Naive B cell (primary cell): ENCODE data around the gene ZNF668. TPM values are rescaled to one million over a fixed set of nuclear protein-coding genes. Genes with fewer than 3 reads are reported as not detected.

ENCODE experiments used
- ATAC-seq, 2 donors: fragments of 150-1000 bp; cut with Tn5 transposase; 2 replicates each; pipeline ENCODE4 v1.10.0; 2021; ENCODE audit warnings: low read depth in 2 of 2, mild to moderate bottlenecking in 2 of 2, moderate library complexity in 2 of 2
- DNase-seq: peaks from one replicate; pipeline ENCODE4 v3.0.0; 2022
- H3K27ac Mint-ChIP-seq, 6 donors: one replicate each; pipeline ENCODE4 v1.8.0; 2020 to 2022; ENCODE audit warnings: mild to moderate bottlenecking in 6 of 6, mixed read lengths in 6 of 6, moderate library complexity in 5 of 6, inconsistent platforms in 2 of 6
- H3K27me3 Mint-ChIP-seq, 3 donors: one replicate each; pipeline ENCODE4 v1.8.0; 2021 to 2022; ENCODE audit warnings: mixed read lengths in 3 of 3, mild to moderate bottlenecking in 1 of 3
- H3K36me3 Mint-ChIP-seq, 2 donors: one replicate each; pipeline ENCODE4 v1.8.0; 2020 to 2022; ENCODE audit warnings: mixed read lengths in 2 of 2, inconsistent platforms in 1 of 2, mild to moderate bottlenecking in 1 of 2
- H3K4me1 Mint-ChIP-seq, 3 donors: one replicate each; pipeline ENCODE4 v1.8.0; 2020 to 2022; ENCODE audit warnings: mixed read lengths in 3 of 3, inconsistent platforms in 1 of 3, mild to moderate bottlenecking in 1 of 3, moderate library complexity in 1 of 3
- H3K4me3 Mint-ChIP-seq, 8 donors: one replicate each; pipeline ENCODE4 v1.8.0; 2020 to 2022; ENCODE audit warnings: mild to moderate bottlenecking in 8 of 8, mixed read lengths in 8 of 8, moderate library complexity in 8 of 8, inconsistent platforms in 2 of 8
- H3K9me3 Mint-ChIP-seq, 7 donors: one replicate each; pipeline ENCODE4 v1.8.0; 2020 to 2022; ENCODE audit warnings: mixed read lengths in 7 of 7, mild to moderate bottlenecking in 5 of 7, inconsistent platforms in 2 of 7, moderate library complexity in 1 of 7
- polyA plus RNA-seq, 6 donors: library from polyadenylated mRNA; unstranded; fragments of 300-500 nt; fragmentation: Illumina TruSeq; gene quantifications; one replicate each; pipeline ENCODE4 v1.2.3, GENCODE V29; 2021; ENCODE audit warnings: low read depth in 6 of 6

ZNF668 gene
- polyA plus RNA-seq, 6 donors from 2014 or later: 3.8 to 7.5 (median 5.9) TPM

GRCh38 chr16:31072540-31073141 lies 1.4 kb downstream of the ZNF668 start:
- Mint-ChIP-seq H3K4me1 (peaks cover 25 to 51% (median 43%) of the 10 kb centered on the region in 3 donors), H3K36me3 (peaks cover 0 to under 1% of the 10 kb centered on the region in 2 donors), H3K4me3 (peak overlapping the region; percentile 90 to 98 (median 94)), H3K27ac (peak overlapping the region; percentile 53 to 98 (median 94)), H3K27me3 (no peaks in the 10 kb centered on the region), H3K9me3 (no peaks in the 10 kb centered on the region)
- no peak for DNase-seq
- ATAC-seq: no peak

GRCh38 chr16:31071861-31072260 lies 2.2 kb downstream of the ZNF668 start:
- peaks cover 25 to 48% (median 43%) of the 10 kb centered on the region in 3 donors for H3K4me1 Mint-ChIP-seq
- DNase-seq (no peak), ATAC-seq (no peak)
- no peaks in the 10 kb centered on the region for H3K9me3 Mint-ChIP-seq
- no peaks in the 10 kb centered on the region for H3K36me3 Mint-ChIP-seq
- peak overlapping the region; percentile 24 to 98 (median 93) for H3K4me3 Mint-ChIP-seq
- peak overlapping the region in 3 of 6 donors; percentile 53 to 98 (median 80) for H3K27ac Mint-ChIP-seq
- no peaks in the 10 kb centered on the region for H3K27me3 Mint-ChIP-seq

- H3K27me3 Mint-ChIP-seq: no peaks in the 10 kb centered on the region
- ATAC-seq (no peak), DNase-seq (no peak)
- peaks cover 0 to 2% (median 0%) of the 10 kb centered on the region in 7 donors for H3K9me3 Mint-ChIP-seq
- no peak overlapping the region for H3K27ac Mint-ChIP-seq
- no peak overlapping the region for H3K4me3 Mint-ChIP-seq
- H3K36me3 Mint-ChIP-seq: no peaks in the 10 kb centered on the region
- H3K4me1 Mint-ChIP-seq: peaks cover 19 to 41% (median 26%) of the 10 kb centered on the region in 3 donors
Observed at GRCh38 chr16:31067342-31067741, 6.7 kb downstream of the ZNF668 start.

GRCh38 chr16:31064882-31065461 lies 9.1 kb downstream of the ZNF668 start:
- Mint-ChIP-seq H3K4me1 (peaks cover 13 to 33% (median 16%) of the 10 kb centered on the region in 3 donors), H3K9me3 (peaks cover 0 to 2% (median 0%) of the 10 kb centered on the region in 7 donors), H3K36me3 (no peaks in the 10 kb centered on the region), H3K4me3 (no peak overlapping the region), H3K27me3 (no peaks in the 10 kb centered on the region), H3K27ac (peak overlapping the region in 3 of 6 donors; percentile 6 to 89 (median 75))
- no peak for DNase-seq
- ATAC-seq: no peak

GRCh38 chr16:31063843-31064611 lies 10.0 kb downstream of the ZNF668 start:
- no peak for DNase-seq
- Mint-ChIP-seq H3K9me3 (peaks cover 0 to 2% (median 0%) of the 10 kb centered on the region in 7 donors), H3K4me1 (peaks cover 9 to 28% (median 16%) of the 10 kb centered on the region in 3 donors), H3K36me3 (no peaks in the 10 kb centered on the region), H3K27me3 (no peaks in the 10 kb centered on the region), H3K4me3 (peak overlapping the region in 1 of 8 donors; percentile 32), H3K27ac (peak overlapping the region in 2 of 6 donors; percentile 6 to 73)
- ATAC-seq: no peak

- Mint-ChIP-seq H3K9me3 (peaks cover 0 to 2% (median 0%) of the 10 kb centered on the region in 7 donors), H3K4me3 (no peak overlapping the region), H3K27ac (no peak overlapping the region), H3K4me1 (peaks cover 8 to 23% (median 16%) of the 10 kb centered on the region in 3 donors), H3K36me3 (no peaks in the 10 kb centered on the region), H3K27me3 (no peaks in the 10 kb centered on the region)
- ATAC-seq (no peak), DNase-seq (no peak)
Observed at GRCh38 chr16:31063495-31063842, 10.6 kb downstream of the ZNF668 start.

- DNase-seq (no peak), ATAC-seq (no peak)
- H3K4me1 Mint-ChIP-seq: peaks cover 8 to 18% (median 16%) of the 10 kb centered on the region in 3 donors
- H3K36me3 Mint-ChIP-seq: no peaks in the 10 kb centered on the region
- H3K4me3 Mint-ChIP-seq: no peak overlapping the region
- H3K9me3 Mint-ChIP-seq: peaks cover 0 to 2% (median 0%) of the 10 kb centered on the region in 7 donors
- peak overlapping the region in 1 of 6 donors; percentile 28 for H3K27ac Mint-ChIP-seq
- no peaks in the 10 kb centered on the region for H3K27me3 Mint-ChIP-seq
Observed at GRCh38 chr16:31061813-31062440, 12.1 kb downstream of the ZNF668 start.

GRCh38 chr16:31061126-31061812 lies 12.8 kb downstream of the ZNF668 start:
- Mint-ChIP-seq H3K36me3 (no peaks in the 10 kb centered on the region), H3K4me3 (no peak overlapping the region), H3K27ac (no peak overlapping the region), H3K9me3 (peaks cover 0 to 2% (median 0%) of the 10 kb centered on the region in 7 donors), H3K4me1 (peaks cover 8 to 16% (median 16%) of the 10 kb centered on the region in 3 donors), H3K27me3 (no peaks in the 10 kb centered on the region)
- no peak for ATAC-seq
- DNase-seq: no peak

GRCh38 chr16:31055613-31056012 lies 18.4 kb downstream of the ZNF668 start:
- Mint-ChIP-seq H3K4me3 (no peak overlapping the region), H3K27me3 (no peaks in the 10 kb centered on the region), H3K9me3 (no peaks in the 10 kb centered on the region), H3K27ac (peak overlapping the region in 1 of 6 donors; percentile 38), H3K4me1 (peaks cover 0 to 3% (median 2%) of the 10 kb centered on the region in 3 donors), H3K36me3 (peaks cover 0 to 4% of the 10 kb centered on the region in 2 donors)
- no peak for DNase-seq
- no peak for ATAC-seq

- Mint-ChIP-seq H3K36me3 (peaks cover 0 to 4% of the 10 kb centered on the region in 2 donors), H3K4me3 (no peak overlapping the region), H3K27ac (no peak overlapping the region), H3K4me1 (peaks cover 7 to 15% (median 7%) of the 10 kb centered on the region in 3 donors), H3K27me3 (no peaks in the 10 kb centered on the region), H3K9me3 (no peaks in the 10 kb centered on the region)
- DNase-seq: no peak
- no peak for ATAC-seq
Observed at GRCh38 chr16:31052114-31052513, 21.9 kb downstream of the ZNF668 start.

GRCh38 chr16:31050280-31051030 lies 23.6 kb downstream of the ZNF668 start:
- ATAC-seq (no peak), DNase-seq (no peak)
- Mint-ChIP-seq H3K4me3 (no peak overlapping the region), H3K36me3 (peaks cover 0 to 4% of the 10 kb centered on the region in 2 donors), H3K4me1 (peaks cover 7 to 13% (median 7%) of the 10 kb centered on the region in 3 donors), H3K27me3 (no peaks in the 10 kb centered on the region), H3K9me3 (no peaks in the 10 kb centered on the region), H3K27ac (no peak overlapping the region)

GRCh38 chr16:31043898-31044481 lies 30.1 kb downstream of the ZNF668 start:
- Mint-ChIP-seq H3K4me1 (peaks cover 0 to 7% (median 7%) of the 10 kb centered on the region in 3 donors), H3K4me3 (no peak overlapping the region), H3K27ac (no peak overlapping the region), H3K27me3 (no peaks in the 10 kb centered on the region), H3K36me3 (peaks cover 3 to 17% of the 10 kb centered on the region in 2 donors), H3K9me3 (no peaks in the 10 kb centered on the region)
- DNase-seq (no peak), ATAC-seq (no peak)
